Activated naive CD4-positive, alpha-beta T cell treated with anti-CD3 and anti-CD28 coated beads, Interleukin-2, amount 50 U/mL, for 72 hours (primary cell): ENCODE data around the gene FILIP1L. TPM values are rescaled to one million over a fixed set of nuclear protein-coding genes. Genes with fewer than 3 reads are reported as not detected.
A peak's percentile ranks its signal among the peaks of the same experiment; 100 is the strongest.

Experiments
- ATAC-seq, 2 donors: fragments of 150-1000 bp; cut with Tn5 transposase; 2 replicates each; pipeline ENCODE4 v1.10.0; 2021; ENCODE audit warnings: mild to moderate bottlenecking in 2 of 2, moderate library complexity in 2 of 2
- DNase-seq, 2 donors: peaks; one replicate each; pipeline ENCODE4 v3.0.0; 2021 to 2022; ENCODE audit warnings: low spot score in 2 of 2
- H3K27ac Mint-ChIP-seq, 2 donors: one replicate each; pipeline ENCODE4 v1.8.0; 2022; ENCODE audit warnings: mild to moderate bottlenecking in 2 of 2, mixed read lengths in 2 of 2
- H3K36me3 Mint-ChIP-seq, 2 donors: one replicate each; pipeline ENCODE4 v1.8.0; 2022; ENCODE audit warnings: mixed read lengths in 2 of 2
- H3K9me3 Mint-ChIP-seq, 2 donors: one replicate each; pipeline ENCODE4 v1.8.0; 2022; ENCODE audit warnings: mixed read lengths in 2 of 2
- total RNA-seq, 2 donors: library from RNA; stranded (reverse); gene quantifications; one replicate each; pipeline ENCODE4 v1.2.3, GENCODE V29; 2022

The FILIP1L gene
- total RNA-seq, 2 donors from 2014 or later = 0.08 to 0.09 TPM

DNA sequence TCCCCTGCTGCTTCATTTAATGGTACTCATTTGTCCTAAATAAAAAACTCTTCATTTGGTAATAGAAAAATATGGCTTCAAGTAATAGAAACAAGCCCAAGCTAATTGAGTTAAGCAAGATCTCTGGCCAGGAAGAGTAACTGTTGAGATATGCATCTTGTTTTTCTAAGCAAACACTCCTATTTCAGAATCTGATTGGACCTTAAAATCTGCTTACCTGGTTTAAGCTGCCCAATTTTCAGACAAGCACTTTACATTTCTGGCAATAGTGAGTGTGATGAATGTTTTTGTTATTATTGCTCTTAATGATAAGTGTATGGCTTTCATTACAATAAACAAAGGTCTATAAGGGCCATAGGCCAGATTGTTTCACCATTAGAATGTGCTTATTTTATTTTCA is 210.4 kb downstream of the FILIP1L start:
- Mint-ChIP-seq H3K9me3 (peaks cover 0 to 9% of the 10 kb centered on the region in 2 donors), H3K36me3 (peaks cover 0 to 4% of the 10 kb centered on the region in 2 donors), H3K27ac (no peak overlapping the region)
- DNase-seq = no peak
- no peak for ATAC-seq

DNA sequence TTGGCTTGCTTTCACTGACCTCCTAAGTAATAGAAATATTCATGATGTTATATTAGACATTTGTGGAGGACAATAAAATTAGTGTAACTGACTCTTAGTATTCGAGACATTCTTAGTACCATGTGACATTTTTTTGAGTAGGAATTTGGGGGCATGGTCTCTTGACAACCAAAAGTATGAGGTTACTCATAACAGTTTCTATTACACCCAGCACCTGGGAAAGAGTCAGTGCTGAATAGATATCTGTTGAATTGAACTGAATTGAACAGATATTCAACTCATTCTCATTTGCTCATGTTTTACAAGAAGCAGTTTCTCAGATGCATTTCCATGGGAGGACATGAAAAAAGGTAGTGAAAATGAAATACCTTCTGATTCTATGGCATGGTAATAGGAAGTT is 212.2 kb downstream of the FILIP1L start:
- Mint-ChIP-seq H3K36me3 (no peaks in the 10 kb centered on the region), H3K9me3 (peaks cover 0 to 9% of the 10 kb centered on the region in 2 donors), H3K27ac (no peak overlapping the region)
- ATAC-seq (no peak), DNase-seq (no peak)

DNA sequence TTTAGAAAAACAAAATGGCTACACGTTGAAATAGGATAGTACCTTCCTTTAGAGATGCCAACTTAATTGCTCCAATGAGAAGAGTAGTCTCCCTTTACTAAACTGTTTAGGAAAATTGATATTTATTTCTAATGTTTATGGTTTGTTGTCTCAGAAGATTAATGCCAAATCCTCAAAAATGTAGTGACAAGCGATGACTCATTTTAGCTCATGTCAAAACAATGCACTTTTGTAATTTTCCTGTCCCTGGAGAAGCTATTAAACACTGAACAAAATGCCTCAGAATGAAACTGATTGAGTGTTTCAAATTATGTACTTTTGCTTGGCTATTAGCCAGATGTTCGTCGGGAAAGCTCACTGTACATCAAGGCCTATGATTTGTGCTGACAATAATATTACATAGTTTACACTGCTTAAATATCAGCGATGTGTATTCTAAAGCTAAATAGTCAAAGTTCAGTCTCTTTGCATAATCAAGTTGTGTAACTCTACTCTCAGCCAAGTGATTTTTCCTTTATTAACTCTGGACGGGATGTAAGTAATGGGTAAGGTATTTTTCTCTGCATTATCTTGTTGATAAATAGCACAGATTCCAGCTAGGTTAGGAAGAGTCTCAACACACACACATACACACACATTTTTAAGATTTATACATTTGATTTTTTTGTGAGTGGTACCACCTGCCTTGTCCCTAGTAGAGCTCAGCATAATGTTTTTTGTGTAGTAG is 212.9 kb downstream of the FILIP1L start:
- ATAC-seq (no peak), DNase-seq (no peak)
- Mint-ChIP-seq H3K36me3 (no peaks in the 10 kb centered on the region), H3K27ac (no peak overlapping the region), H3K9me3 (peaks cover 0 to 9% of the 10 kb centered on the region in 2 donors)

DNA sequence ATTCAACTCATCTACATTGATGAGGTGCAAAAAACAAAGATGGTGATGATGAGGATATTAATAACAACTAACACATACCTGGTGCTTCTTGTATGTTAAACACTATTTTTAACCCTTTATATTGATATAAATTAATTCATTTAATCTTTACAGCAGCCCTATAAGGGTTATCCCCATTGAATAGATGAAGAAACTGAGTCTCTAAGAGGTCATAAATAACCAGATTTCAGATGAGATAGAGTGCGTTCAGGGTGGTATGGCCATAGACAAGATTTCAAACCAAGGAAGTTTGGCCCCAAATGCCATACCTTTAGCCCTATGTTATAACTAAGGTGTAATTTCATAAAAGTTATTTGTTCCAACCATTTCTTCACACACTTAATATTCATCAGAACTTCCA is 214.1 kb downstream of the FILIP1L start:
- ATAC-seq (no peak), DNase-seq (no peak)
- Mint-ChIP-seq H3K27ac (no peak overlapping the region), H3K36me3 (peaks cover 0 to 5% of the 10 kb centered on the region in 2 donors), H3K9me3 (peaks cover 0 to 8% of the 10 kb centered on the region in 2 donors)

DNA sequence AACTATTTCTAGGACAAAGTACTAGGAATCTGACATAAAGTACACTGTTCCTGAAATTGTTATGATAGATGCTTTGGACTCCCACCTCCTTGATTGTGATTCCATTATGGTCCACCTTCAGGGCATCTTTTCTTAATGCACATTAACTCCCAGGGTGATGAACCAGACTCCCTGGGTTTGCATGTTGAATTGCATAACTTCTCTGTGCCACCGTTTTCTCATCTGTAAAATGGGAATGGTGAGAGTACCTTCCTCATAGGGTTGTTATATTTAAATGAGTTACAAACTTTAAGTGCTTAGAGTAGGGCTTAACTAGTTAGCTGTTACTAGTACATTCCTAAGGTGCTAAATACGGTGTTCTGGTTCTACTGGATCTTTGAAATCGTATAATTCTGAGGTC is 214.7 kb downstream of the FILIP1L start:
- ATAC-seq = no peak
- no peak overlapping the region for H3K27ac Mint-ChIP-seq

DNA sequence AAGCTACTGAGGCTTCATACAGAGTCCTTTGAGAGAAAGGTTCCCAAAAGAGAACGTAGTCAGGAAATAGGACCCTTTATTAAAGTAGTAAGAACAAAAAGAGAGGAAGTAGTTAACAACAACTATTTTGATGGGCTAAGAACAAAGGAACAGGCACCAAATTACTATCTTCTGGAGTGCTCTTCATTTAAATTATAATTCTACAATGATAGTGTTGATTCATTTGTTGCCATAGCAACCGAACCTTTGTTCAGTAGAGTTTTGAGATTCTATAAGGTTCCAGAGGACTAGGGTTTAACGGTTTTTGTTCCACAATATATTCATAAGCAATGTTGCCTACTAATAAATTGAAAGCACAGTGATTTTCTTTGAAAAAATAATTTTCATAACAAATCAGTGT is 217.8 kb downstream of the FILIP1L start:
- Mint-ChIP-seq H3K9me3 (no peaks in the 10 kb centered on the region), H3K27ac (peak overlapping the region; percentile 4 to 58), H3K36me3 (peaks cover 0 to 7% of the 10 kb centered on the region in 2 donors)
- no peak for ATAC-seq
- no peak for DNase-seq

More for the DNA sequence above, 214.7 kb downstream of the FILIP1L start:
- Mint-ChIP-seq H3K36me3 (peaks cover 0 to 7% of the 10 kb centered on the region in 2 donors), H3K9me3 (peaks cover 0 to 2% of the 10 kb centered on the region in 2 donors)
- DNase-seq = no peak

DNA sequence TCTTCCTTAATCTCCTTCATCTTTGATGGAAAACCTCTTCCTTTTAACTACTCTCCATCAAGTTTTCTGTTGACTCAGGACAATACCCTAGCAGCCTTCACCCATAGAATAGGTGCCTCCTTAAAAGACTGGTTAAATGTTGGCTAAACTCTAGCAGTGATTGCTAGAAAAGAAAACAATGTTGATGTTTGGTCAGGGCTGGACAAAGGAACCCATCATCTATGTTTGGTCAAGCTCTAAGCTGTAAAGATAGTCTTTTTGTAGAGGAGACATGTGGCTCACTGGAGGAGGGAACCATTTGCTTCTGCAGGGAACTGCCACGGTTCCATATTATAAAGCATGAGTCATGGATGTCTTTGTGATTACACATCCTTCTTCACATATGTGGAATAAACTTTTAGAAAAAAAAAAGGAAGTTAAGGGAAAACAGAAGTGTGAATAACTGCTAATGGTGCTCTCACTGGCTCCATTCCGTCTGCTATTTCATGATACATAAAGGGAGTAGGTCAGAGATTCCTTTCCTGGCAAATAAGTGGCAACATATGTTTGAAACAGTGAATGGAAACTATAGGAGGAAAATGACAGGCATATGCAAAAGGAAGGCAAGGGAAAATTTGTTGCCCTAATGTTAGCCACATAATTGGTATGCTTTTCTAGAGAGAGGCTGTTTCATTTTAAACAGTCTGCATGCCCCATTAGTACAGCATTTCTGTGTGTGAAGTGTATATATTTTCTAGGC is 218.4 kb downstream of the FILIP1L start:
- peaks cover 0 to 7% of the 10 kb centered on the region in 2 donors for H3K36me3 Mint-ChIP-seq
- no peak for DNase-seq
- ATAC-seq = peak in 1 of 2 donors; percentile 33
- H3K27ac Mint-ChIP-seq = peak overlapping the region; percentile 4 to 58
- H3K9me3 Mint-ChIP-seq = no peaks in the 10 kb centered on the region

DNA sequence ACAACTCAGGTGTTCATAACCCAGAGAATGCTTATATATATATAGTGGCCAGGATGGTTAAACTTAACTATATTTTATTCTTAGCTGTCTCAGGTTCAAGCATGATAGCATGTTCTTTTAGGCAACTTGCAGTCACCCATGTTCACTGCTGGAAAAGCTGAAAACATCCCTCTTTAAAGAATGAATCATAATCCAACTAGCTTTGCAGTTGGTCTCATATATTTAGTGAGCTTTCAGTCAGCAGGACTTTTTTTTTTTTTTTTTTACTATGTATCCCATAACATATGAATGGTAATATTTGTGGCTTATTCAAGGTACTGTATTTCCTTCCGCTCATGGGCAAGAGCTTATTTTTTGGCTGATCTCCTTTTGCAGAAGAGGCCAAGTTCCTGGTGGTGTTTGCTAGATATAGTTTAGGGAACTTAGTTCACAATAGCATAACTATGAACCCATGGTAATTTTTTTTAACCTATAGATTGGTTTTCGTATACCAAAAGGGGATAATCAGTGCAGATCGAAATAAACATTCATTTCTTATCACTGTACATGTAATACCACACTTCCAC is 219.1 kb downstream of the FILIP1L start:
- no peaks in the 10 kb centered on the region for H3K9me3 Mint-ChIP-seq
- no peak overlapping the region for H3K27ac Mint-ChIP-seq
- ATAC-seq (peak in 1 of 2 donors; percentile 35), DNase-seq (no peak)
- peaks cover 0 to 7% of the 10 kb centered on the region in 2 donors for H3K36me3 Mint-ChIP-seq

DNA sequence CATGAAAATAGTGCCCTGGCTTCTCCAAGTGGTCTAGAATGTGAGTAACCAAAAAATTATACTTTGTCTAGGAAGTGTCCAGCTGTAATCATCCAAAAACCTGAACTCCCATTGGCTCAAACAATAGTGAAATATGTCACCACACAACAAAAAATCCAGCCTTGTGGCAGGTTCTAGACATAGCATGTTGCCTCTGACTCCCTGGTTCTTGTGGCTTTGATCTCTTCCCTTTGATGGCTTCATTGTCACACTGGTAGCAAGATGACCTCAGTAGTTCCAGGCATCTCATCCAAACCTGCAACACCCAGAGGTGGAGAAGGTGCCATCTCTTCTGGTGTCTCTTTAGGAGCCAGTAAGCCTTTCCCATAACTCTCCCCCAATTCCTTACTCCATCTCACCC is 222.0 kb downstream of the FILIP1L start:
- DNase-seq (no peak), ATAC-seq (peak; percentile 45 to 64)
- no peaks in the 10 kb centered on the region for H3K9me3 Mint-ChIP-seq
- H3K27ac Mint-ChIP-seq = no peak overlapping the region
- peaks cover 4 to 7% of the 10 kb centered on the region in 2 donors for H3K36me3 Mint-ChIP-seq

DNA sequence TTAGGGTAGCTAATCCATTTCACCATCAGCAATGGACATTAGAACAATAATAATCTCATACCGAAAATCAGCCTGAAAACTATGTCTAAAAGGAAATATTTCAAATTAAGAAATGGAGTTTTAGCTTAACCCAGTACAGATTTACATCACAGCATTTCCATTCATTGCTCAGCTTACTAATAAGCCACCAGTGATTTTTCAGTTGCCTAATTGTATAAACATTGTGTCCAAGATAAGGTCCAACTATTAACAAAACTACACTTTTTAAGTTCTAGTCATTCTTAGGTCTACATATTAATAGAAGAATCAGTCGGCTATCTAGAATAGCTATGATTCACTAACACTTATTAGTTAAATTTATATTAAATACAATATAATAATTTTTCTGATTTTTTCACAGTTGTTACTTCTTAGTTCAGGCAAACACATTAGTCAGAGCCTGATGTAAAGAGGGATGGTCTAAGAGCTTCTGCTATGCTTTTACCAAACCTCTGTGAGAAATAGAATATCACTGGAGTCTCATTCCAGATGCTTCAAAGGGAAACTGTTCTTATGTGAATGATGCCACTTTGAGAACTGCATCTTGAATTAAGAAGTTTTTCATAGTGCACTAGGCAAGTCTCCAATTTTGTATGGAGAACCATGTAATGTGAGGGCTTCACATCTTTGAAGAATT is 222.6 kb downstream of the FILIP1L start:
- no peak for DNase-seq
- ATAC-seq = no peak
- Mint-ChIP-seq H3K27ac (no peak overlapping the region), H3K9me3 (no peaks in the 10 kb centered on the region), H3K36me3 (peaks cover 4 to 7% of the 10 kb centered on the region in 2 donors)

DNA sequence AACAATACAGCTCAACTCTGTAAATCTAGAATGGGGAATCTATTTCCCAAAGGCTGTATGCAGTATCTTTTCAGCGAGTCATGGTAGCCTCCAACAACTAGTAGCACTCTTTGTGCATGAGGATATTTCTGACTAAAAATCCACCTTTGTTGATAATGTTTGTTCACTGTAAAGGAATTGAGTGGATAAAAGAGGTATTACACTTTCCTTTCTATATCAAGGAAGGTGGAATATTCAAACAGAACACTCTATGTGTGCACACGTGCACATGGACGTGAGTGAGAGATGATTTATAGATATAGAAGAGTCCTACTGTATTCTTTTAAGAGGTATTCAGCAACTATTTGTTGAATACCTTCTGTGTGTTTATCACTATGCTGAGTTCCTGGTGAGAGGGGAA is 228.4 kb downstream of the FILIP1L start:
- DNase-seq (no peak), ATAC-seq (no peak)
- no peaks in the 10 kb centered on the region for H3K9me3 Mint-ChIP-seq
- H3K36me3 Mint-ChIP-seq = peaks cover 9 to 11% of the 10 kb centered on the region in 2 donors
- no peak overlapping the region for H3K27ac Mint-ChIP-seq

DNA sequence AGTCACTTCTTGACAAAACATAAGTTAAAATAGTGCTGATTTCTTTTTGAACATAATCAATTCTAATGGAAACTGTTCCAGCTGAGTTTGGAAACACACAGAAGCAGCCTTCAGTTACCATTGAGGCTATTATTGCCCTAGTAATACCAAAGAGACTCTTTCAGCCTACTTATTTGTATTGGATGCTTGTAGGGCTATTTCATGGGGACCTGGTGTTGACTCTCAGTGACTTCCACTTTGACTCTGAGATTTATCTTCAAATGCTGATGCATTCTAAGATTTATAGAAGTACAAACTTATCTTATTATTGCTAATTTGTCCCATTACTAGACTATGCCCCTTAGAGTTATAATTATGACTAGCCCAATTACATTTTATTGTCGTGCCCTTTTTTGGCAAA is 229.2 kb downstream of the FILIP1L start:
- H3K36me3 Mint-ChIP-seq = peaks cover 9 to 10% of the 10 kb centered on the region in 2 donors
- no peak for ATAC-seq

DNA sequence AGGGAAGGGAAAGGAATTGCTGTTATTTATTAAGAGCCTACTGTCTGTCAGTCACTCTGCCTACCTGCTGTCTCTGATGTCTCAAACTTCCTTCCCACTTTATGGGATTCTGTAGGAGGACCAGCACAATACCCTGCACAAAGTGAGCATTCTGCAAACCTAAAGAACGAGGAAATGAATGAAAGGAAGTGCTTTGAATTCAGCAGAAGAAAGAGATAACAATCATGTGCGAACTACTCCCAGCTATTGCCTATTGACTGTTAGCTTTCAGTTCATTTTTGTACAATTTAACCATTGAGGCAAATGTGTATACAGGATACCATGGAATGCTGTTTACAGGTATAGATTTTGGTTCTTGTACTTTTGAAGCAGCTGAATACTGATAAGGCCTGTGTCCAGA is 229.8 kb downstream of the FILIP1L start:
- no peaks in the 10 kb centered on the region for H3K9me3 Mint-ChIP-seq
- no peak for ATAC-seq
- no peak for DNase-seq

More for the DNA sequence above, 229.2 kb downstream of the FILIP1L start:
- no peaks in the 10 kb centered on the region for H3K9me3 Mint-ChIP-seq
- H3K27ac Mint-ChIP-seq = no peak overlapping the region
- DNase-seq = no peak

DNA sequence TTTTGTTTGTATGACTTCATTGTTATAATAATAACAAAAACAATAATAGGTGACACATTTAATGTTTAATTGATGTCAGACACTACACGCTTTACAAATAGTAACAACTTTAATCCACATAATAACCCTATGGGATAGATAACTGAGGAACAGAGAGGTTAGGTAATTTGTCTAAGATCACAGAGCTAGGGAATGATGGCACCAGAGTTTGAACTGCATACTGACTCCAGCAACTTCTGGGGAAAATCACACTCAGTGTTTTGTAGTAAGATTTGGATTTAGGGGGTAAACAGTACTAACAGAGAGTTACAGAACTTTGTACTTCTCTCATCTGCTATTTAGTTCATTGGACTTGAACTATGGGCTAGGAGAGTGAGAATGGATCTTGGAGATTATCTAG is 230.6 kb downstream of the FILIP1L start:
- Mint-ChIP-seq H3K36me3 (peaks cover 7 to 9% of the 10 kb centered on the region in 2 donors), H3K9me3 (no peaks in the 10 kb centered on the region), H3K27ac (peak overlapping the region in 1 of 2 donors; percentile 54)
- ATAC-seq (no peak), DNase-seq (no peak)

More for the DNA sequence above, 229.8 kb downstream of the FILIP1L start:
- Mint-ChIP-seq H3K36me3 (peaks cover 7 to 9% of the 10 kb centered on the region in 2 donors), H3K27ac (peak overlapping the region in 1 of 2 donors; percentile 54)

DNA sequence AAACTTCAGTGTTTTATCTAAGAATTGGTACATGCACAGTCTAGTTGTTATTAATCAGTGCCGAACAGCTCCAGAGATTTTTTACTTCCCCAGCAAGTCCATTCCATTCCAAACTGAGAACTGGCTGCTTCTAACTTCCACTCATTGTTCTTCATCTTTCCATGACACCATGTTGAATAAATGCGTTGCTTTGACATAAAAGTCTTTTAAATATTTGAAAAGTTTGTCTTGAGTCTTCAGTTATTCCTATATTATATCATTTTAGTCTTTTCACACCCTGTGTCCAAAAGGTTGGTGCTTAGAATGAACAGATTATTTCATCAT is 231.2 kb downstream of the FILIP1L start:
- peaks cover 7 to 9% of the 10 kb centered on the region in 2 donors for H3K36me3 Mint-ChIP-seq
- ATAC-seq = no peak
- H3K27ac Mint-ChIP-seq = no peak overlapping the region

DNA sequence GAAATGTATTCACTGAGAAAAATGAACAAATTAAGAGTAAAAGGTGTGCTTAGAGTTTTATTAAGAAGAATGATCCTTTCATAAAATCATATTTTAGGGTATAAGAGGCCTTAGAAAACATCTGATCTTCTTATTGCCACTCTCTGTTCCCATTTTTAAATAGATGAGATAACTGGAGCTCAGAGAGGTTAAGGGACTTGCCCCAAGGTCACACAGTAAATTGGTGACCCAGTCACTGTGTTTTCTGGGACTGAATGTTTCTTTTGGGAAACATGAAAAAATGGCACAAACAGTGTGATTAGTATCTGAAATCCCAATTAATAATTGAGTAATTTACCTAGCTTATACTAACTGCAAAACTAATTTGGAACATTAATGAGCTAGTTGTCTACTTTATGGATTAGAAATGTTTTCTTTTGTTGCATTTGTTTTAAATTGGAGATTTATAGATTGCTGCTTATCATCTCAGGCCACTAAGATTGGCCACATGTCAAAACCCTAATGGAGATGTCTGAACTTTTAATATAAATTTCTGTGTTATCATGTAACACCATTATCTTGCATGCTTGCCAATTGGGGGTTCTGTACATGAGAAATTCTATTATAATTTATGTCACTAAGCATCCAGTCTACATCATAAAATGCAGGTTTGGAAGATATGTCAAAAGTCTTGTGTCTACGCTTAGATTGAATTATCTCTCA is 231.7 kb downstream of the FILIP1L start:
- Mint-ChIP-seq H3K27ac (no peak overlapping the region), H3K36me3 (peaks cover 7 to 9% of the 10 kb centered on the region in 2 donors), H3K9me3 (no peaks in the 10 kb centered on the region)
- DNase-seq (no peak), ATAC-seq (no peak)

More for the DNA sequence above, 231.2 kb downstream of the FILIP1L start:
- no peaks in the 10 kb centered on the region for H3K9me3 Mint-ChIP-seq
- DNase-seq = no peak
